Stimulated activated CD8-positive, alpha-beta memory T cell treated with anti-CD3 and anti-CD28 coated beads, Interleukin-4, amount 100 ng/mL, for 4 hours (primary cell): ENCODE measurements around the gene NFAT5.
"Not testable (repeated sequence)": the region's sequence is repeated elsewhere in the genome, so short reads cannot be mapped to it uniquely, and the experiment has no call there.

Experiments
- DNase-seq, 2 donors: peaks; one replicate each; pipeline ENCODE4 v3.0.0-alpha.2; 2020; ENCODE audit warnings: low read depth in 2 of 2, low spot score in 1 of 2

NFAT5 gene

DNA sequence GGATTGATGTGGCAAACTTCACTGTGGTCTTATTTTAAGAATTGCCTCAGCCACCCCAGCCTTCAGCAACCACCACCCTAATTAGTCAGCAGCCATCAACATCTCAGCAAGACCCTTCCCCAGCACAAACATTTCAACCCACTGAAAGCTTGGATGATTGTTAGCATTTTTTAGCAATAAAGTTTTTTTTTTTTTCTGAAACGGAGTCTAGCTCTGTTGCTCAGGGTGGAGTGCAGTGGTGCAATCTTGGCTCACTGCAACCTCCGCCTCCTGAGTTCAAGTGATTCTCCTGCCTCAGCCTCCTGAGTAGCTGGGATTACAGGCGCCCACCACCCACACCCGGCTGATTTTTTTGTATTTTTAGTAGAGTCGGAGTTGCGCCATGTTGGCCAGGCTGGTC lies 19.1 kb upstream of the NFAT5 start:
- DNase-seq = not testable (repeated sequence)

DNA sequence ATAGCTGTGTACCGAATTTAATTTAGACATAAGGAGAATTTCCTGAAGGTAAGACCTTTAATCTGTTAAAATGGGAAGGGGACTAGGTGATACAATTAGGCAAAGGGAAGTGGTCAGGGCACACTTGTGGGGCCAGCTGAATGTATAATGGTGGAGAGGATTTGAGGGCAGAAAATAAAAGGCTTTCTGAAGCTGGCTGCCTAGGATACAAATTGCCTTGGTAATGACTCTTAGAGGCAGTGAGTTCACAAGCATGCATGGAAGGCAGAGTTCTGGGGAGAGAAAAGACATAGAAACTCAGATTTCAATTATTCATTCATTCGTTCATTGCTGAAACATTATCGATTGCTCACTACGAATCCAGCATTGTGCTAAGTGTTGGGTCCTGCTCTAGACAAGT lies 12.4 kb upstream of the NFAT5 start:
- no peak for DNase-seq

DNA sequence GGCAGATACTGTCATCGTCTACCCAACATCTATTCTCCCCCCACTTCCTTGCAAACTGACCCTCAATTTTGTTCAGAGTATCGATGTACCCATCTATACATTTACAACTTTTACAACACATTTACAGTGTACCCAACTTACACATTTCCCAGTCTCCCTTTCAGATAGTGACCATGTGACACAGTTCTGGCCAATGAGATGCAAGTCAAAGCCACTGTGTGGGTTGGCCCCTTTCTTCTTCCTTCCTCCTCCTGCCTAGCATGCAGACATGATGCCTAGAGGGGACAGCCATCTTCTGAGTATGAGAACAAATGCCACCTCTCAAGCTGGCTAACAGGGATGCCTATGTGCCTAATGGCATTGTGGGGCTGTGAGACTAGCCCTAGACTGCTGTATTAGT lies 11.3 kb upstream of the NFAT5 start:
- DNase-seq = no peak

DNA sequence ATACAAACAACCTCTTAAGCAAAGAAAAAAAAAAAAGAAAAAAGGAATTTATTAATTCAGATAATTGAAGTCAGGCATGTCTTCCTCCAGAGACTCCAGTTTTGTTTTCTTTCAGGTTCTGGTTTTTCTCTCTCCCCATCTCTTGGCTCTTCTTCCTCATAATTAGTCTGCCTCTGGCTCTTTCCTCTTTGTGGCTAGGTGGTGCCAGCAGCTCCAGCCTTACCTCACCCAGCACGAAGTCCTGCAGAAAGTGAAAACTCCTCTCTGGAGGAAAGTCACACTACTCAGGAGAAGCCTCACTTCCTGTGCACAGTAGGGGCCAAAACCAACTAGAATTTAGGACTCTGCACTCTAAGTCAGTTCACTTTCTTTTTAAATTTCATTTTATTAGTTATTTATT lies 10.3 kb upstream of the NFAT5 start:
- DNase-seq = no peak

DNA sequence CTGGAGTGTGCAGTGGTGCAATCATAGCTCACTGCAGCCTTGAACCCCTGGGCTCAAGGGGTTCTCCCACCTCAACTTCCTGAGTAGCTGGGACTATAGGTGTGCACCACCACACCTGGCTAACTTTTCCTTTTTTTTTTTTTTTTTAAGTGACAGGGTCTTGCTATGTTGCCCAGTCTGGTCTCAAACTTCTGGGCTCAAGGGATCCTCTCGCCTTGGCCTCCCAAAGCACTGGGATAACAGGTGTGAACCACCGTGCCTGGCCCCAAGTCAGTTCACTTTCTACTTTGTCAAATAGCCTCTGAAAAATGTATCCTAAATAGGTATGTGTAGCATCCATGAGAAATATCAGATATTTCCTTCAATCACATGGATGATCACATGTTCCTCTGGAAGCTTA lies 9.9 kb upstream of the NFAT5 start:
- DNase-seq = no peak

DNA sequence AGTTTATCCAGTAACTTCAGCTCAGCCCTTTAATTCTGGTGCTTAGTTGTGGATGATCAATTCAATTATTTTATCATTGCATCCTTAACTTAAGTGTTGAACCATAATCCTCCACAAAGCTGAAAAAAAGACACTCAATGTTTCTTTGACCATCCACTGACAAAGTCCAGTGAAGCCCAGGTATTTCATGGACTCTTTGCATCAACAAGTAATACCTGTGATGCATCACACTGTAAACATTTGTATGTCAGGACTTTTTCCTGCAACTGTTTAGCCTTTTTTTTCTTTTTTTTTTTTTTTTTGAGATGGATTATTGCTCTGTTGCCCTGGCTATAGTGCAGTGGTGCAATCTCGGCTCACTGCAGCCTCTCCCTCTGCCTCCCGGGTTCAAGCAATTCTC lies 6.6 kb upstream of the NFAT5 start:
- DNase-seq = no peak

DNA sequence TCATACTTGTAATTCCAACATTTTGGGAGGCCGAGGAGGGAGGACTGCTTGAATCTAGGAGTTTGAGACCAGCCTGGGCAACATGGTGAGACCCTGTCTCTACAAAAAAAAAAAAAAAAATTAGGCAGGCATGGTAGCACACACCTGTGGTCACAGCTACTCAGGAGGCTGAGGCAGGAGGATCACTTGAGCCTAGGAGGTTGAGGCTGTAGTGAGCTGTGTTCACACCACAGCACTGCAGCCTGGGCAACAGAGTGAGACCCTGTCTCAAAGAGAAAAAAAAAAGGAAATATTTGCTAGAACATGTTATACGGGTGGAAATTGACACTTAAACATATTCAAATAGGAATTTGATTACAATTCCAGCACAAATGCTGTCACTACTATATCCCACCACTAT lies 4.4 kb upstream of the NFAT5 start:
- DNase-seq = not testable (repeated sequence)

DNA sequence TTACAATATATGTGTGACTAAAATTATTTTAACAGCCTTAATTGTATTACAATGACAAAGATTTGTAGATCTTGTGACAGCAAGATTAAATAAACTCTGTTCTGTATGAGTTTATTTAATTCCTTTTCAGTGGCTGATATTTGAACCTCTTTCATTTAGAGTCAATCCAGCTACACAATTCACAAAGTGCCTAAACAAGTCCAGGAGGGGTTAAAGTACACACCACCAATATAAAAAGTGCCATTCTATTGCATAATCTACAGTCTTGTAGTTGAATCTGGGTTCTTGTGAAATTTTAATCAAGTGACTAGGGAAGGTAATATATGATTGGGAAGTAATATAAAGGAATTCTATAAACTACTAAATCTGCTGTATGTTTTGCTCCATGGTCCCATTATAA lies 3.9 kb upstream of the NFAT5 start:
- DNase-seq = no peak

DNA sequence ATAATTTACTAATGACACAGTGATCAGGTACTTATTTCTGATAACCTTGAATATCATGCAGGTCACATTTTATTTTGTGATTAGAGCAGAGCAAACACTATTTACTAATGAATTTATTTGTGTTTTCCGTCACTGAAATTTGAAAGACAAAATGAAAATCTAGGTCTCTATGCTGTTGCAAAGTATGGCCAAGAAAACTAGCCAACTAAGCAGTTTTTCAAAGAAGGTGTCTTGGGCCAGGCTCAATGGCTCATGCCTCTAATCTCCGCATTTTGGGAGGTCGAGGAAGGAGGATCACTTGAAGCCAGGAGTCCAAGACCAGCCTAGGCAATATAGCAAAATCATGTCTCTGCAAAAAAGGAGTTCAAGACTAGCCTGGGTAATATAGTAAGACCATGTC lies 3.0 kb upstream of the NFAT5 start:
- no peak for DNase-seq

DNA sequence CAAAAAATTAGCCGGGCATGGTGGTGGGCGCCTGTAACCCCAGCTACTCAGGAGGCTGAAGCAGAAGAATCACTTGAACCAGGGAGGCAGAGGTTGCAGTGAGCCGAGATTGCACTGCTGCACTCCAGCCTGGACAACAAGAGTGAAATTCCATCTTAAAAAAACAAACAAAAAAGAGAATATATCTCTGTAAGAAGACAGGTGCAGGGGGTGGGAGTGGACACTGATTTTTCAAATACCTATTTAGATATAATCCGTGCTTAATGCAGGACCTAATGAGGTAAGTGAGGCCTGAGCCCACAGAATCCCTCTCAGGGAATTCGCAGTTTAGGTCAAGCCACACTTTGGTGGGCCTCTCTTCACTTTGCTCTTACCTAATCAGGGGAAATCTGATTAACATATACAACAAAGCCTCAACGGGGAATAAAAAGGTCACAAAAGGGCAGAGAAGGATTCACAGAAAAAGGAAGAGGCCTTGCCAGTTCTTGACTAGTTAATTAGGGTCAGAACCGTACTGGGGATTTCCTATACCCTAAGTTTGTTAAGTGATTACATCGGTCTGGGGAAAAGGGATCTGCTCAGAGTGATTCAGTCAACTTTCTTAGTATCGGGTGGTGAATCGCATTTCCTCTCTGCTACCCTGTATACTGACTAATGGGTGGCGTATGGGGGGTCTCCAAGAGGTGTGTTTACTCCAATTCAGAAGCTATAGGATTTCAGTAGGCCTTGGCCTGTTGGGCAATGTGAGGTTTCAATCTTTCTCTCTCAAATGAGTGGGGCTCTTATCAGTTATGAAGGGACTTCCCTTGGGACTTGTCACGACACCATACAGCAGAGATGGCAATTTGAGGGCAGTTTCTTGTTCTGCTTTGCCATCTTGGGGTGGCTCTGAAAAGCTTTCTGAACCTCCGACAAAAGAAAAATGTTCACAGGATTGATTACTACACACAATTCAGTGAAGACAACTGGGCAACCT lies 1.9 kb upstream of the NFAT5 start:
- DNase-seq = peak; percentile 26 to 46

DNA sequence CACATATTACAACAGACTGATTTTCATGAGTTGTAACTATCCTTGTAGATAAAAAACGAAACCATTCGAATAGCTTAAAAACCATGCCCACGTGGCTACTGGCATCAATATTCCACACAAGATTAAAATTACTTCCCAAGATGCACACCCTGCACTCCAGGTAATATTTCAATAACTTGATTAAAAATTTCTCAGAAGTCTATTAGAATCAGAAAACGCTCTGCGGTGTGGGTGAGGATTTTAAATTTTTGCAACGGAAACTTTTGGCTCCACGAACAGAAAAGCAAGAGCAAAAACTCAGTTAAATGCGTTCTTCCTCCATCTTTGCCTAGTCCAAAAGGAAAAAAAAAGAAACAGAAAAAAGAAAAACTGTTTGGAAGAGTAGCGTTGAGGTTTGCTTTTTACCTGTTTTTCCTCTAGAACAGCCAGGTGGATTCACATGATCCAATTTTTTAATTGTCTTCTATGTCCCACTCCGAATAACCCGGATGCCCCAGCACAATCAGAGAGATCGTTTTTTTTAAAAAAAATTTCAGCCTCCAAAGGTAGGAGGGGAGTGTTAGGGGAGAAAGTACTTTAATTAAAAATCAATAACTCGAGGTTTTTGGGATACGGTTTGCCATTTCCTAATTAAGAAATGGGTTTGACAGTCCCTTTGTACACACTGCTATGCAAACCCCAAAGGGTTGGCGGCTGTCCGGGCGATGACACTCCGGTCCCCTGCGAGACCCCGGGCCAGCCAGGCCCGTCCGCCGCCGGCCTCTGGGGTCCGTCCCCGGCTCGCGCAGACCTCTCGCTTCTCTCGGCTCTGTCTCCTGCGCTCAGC lies 708 bp upstream of the NFAT5 start:
- DNase-seq = no peak

DNA sequence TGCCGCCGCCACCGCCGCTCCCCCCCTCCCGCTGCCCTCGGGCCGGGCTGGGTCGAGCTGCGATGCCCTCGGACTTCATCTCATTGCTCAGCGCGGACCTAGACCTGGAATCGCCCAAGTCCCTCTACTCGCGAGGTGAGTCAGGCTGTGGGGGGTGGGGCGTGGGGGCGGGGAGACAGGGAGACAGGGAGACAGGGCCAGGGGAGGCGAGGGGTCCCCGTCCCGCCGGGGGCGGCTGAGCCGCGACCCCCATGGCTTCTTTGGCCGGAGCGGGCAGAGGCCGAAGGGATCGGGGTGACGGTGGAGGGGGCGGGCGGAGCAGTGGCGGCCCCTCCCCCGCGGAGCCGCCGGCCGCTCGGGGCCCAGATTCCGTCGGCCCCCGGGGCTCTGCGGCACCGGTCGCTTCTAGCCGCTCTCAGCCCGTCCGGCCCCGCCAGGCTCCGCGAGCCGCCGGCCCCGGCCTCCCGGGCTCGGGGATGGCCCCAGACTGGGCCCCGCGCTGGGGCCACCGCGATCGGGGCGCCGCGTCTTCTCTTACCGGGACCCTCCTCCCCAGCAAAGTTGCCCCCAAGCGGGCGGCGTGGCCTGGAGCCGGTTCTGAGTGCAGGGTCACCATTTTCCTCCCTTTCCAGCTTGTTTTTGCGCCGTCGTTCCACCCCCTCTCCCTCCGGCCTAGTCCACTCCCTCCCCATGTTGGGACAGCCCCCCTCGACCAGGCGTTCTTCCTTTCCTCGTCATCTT lies 644 bp downstream of the NFAT5 start:
- no peak for DNase-seq

DNA sequence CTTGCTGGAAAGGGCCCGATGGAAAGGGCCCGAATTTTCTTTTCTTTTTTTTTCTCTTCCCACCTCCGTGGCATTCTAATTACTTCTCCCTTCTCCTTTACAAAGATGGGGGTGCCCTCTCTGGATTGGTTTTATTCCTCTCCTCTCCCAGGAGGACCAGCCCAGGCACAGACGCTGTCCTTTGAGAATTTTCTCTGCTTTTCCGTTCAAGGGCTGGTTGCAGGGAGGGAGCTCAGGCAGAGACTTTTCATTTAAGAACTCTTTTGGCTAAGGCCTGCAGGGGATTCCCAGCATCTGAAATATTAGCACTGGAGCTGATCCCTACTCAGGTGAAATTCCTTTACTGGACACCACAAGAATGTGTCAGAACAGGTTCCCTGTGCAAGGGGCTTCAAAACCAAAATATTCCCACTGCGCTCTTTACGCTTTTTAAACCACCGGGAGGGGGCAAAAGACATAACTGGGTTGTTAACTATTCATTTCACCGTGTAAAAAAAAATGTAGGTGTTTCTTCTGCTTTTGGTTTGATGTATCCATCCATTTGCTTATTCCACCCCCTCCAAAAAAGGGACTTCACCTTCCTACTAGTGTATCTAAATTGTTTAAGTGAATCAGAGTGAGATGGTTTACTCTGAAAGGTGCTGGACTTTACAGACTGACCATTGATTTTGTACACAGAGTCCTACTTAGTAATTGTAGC lies 1.4 kb downstream of the NFAT5 start:
- no peak for DNase-seq

DNA sequence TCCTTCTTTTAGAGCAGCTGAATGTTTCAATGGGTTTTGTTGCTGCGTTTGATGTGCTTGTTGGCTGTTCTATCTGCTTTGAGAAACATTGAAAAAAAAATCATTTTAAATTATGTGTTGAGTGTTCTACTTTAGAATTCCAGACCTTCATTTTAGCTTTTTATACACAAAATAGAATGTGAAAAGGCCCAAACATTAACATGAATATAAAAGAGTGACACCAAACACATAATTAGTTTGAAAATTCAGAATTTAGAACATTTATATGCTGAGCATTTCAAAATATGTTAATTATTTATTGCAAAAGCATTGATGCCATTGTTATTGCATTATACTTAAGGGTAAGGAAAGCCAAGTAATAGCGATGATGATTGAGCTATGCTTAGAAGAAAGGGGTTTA lies 2.9 kb downstream of the NFAT5 start:
- no peak for DNase-seq

DNA sequence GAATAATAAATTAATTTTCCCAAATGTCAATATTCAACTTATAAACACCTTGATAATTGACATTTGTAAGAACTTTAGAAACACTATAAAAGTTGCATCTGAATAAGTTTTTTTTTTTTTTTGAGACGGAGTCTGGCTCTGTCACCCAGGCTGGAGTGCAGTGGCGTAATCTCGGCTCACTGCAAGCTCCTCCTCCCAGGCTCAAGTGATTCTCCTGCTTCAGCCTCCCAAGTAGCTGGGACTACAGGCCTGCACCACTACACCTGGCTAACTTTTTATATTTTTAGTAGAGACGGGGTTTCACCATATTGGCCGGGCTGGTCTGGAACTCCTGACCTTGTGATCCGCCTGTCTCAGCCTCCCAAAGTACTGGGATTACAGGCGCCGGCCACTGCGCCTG lies 13.0 kb downstream of the NFAT5 start:
- DNase-seq = not testable (repeated sequence)

DNA sequence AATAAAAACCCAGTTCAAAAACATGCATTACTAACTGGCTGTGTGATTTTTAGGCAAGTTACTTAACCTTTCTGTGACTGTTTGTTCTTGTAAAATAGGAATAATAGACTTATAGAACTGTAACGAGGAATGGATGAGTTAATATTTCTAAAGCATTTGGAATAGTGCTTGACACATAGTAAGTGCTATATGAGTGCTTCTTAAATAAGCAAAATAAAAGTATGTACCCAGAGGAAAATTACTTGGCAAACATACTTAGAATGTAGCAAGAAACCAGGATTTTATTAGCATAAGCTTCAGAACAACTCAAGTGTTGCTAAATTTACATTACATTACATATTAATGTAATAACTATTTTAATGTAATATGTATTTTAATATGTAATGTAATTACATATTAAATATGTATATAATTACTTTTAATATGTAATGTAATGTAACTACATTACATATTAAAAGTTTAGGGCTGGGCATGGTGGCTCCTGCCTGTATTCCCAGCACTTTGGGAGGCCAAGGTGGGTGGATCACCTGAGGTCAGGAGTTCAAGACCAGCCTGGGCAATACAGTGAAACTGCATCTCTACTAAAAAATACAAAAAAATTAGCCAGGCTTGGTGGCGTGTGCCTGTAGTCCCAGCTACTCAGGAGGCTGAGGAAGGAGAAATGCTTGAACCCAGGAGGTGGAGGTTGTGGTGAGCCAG lies 14.2 kb downstream of the NFAT5 start:
- DNase-seq = no peak

DNA sequence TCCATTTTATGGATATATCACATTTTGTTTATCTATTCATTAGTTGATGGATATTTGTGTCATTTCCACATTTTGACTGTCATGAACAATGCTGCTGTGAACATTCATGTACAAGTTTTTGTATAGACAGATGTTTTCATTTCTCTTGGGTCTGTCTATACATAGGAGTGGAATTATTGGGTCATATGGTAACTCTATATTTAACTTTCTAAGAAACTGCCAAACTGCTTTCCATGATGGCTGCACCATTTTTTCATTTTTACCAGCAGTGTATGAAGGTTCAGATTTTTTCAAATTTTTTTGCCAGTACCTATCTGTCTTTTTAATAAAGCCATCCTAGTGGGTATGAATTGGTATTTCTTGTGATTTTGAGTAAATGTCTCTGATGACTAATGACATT lies 15.5 kb downstream of the NFAT5 start:
- no peak for DNase-seq

DNA sequence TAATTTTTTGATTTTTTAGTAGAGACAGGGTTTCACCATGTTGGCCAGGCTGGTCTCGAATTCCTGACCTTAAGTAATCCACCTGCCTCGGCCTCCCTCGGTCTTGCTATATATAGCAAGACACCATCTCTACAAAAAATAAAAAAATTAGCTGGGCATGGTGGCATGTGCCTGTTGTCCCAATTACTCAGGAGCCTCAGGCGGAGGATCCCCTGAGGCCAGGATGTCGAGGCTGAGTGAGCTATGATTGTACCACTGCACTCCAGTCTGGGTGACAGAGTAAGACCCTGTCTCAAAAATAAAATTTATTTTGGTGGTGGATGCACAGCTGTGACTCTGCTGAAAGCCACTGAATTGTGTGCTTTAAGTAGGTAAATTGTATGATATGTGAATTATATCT lies 18.7 kb downstream of the NFAT5 start:
- not testable (repeated sequence) for DNase-seq

DNA sequence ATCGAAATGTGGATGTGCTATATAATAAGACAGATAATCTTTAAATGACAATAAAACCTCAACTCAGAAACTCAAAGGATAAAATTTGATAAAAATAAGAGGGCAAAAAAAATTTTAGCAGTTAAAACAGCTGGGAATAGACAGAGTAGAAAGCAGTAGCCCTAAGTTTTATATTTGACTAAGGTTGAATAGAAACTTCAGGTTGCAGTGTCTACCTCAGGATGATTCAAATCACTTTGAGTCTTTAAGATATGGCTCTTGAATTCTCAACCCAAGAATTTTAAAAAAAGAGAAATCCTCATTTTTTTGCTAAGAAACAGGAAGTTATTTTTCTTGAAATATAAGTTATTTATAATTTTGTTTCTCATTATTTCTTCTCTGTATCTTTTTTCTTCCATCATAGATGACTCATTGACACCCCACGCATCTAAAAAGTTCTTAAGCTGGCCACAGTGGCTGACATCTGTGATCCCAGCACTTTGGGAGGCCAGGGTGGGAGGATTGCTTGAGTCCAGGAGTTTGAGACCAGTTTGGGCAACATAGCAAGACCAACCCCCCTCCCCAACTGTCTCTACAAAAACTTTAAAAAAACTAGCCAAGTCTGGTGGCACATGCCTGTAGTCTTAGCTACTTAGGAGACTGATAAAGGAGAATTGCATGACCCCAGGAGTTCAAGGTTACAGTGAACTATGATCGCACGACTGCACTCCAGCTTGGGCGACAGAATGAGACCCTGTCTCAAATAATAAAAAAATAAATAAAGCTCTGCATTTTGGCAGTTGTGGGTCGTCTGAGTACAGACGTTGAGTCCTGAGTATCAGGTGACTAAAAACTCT lies 23.9 kb downstream of the NFAT5 start:
- DNase-seq = no peak
